AG04450 (cell line): ENCODE measurements around the gene GNRH2. TPM values are rescaled to one million over a fixed set of nuclear protein-coding genes. Genes with fewer than 3 reads are reported as not detected.

Experiments used
- CTCF ChIA-PET: fragments of 300-600, 350-600 bp; formaldehyde crosslinking; extraction: SDS; loops from one replicate; lab custom pipeline; 2022; ENCODE audit warnings: antibody characterized with exemption, inconsistent platforms; lab: Charles Lee
- POLR2A ChIA-PET: fragments of 350-600 bp; formaldehyde crosslinking; extraction: SDS; loops from one replicate; lab custom pipeline; 2021; ENCODE audit warnings: antibody characterized with exemption, inconsistent platforms; lab: Yijun Ruan, JAX
- DNase-seq: peaks from one replicate; pipeline ENCODE4 v3.0.0-alpha.2; 2011; ENCODE audit warnings: low read depth, low spot score
- H3K27ac ChIP-seq: one replicate; pipeline ENCODE4 v1.5.1; 2012; ENCODE audit warnings: low read depth, low read length, control low read depth
- H3K27me3 ChIP-seq: one replicate; pipeline ENCODE4 v1.6.0; 2012; ENCODE audit warnings: low read length; ENCODE audit not compliant: control insufficient read depth, insufficient read depth
- H3K4me3 ChIP-seq: 2 replicates; pipeline ENCODE4 v1.5.1; 2011; ENCODE audit warnings: mild to moderate bottlenecking, low read depth, low read length, control low read depth
- H3K9me3 ChIP-seq: 2 replicates; pipeline ENCODE4 v1.5.1; 2012; ENCODE audit warnings: low read length; ENCODE audit not compliant: control insufficient read depth, insufficient read depth
- polyA minus RNA-seq: library from RNA; depleted of rRNA, polyadenylated mRNA; stranded (reverse); fragments of >200 nt; gene quantifications from 2 replicates; pipeline ENCODE4 v1.2.3, GENCODE V29; 2011; rRNA and poly(A)+ RNA removed
- polyA plus RNA-seq: library from polyadenylated mRNA; depleted of rRNA; stranded (reverse); fragments of >200 nt; gene quantifications from 2 replicates; pipeline ENCODE4 v1.2.3, GENCODE V29; 2011; rRNA removed
- TF ChIP-seq, protein P1 (sequence below): IDR thresholded peaks from 2 replicates; pipeline ENCODE4 v1.5.1; 2011; ENCODE audit warnings: low read depth, low read length, control low read depth, inconsistent platforms

Gene GNRH2
- polyA plus RNA-seq (not detected in 2 replicates), polyA minus RNA-seq (0.61 TPM in 1 of 2 replicates, not detected in the other)

DNA sequence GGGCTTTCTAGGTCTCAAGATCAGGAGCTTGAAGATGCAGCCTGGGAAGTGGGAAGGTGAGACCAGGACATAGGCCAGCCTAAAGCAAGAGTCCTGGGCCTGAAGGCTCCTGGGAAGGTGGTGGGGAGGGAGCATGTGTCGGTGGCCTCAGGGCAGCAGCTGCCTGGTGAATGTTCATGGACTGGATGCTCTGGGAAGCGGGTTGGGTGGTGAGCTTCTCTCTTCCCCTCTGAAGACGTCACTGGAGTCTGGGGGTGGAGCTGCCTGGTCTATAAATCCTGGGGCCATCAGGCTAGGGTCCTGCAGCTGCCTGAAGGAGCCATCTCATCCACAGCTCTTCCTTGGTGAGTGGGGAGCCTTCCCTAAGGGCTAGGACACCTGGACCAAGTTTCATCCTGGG, at the start of gene GNRH2:
Gene GNRH2, plus strand, starts transcription at position 301 of the 400 bp plus-strand sequence. CDS start 793 bp downstream, outside the sequence.
- Histone ChIP-seq H3K27ac (peak within 1 kb of the TSS; percentile 21), H3K27me3 (no peaks in the 10 kb centered on the region), H3K4me3 (no peak within 1 kb of the TSS), H3K9me3 (no peaks in the 10 kb centered on the region; the same call in 1 of the 2 replicates)
- TF ChIP-seq, protein P1, sequence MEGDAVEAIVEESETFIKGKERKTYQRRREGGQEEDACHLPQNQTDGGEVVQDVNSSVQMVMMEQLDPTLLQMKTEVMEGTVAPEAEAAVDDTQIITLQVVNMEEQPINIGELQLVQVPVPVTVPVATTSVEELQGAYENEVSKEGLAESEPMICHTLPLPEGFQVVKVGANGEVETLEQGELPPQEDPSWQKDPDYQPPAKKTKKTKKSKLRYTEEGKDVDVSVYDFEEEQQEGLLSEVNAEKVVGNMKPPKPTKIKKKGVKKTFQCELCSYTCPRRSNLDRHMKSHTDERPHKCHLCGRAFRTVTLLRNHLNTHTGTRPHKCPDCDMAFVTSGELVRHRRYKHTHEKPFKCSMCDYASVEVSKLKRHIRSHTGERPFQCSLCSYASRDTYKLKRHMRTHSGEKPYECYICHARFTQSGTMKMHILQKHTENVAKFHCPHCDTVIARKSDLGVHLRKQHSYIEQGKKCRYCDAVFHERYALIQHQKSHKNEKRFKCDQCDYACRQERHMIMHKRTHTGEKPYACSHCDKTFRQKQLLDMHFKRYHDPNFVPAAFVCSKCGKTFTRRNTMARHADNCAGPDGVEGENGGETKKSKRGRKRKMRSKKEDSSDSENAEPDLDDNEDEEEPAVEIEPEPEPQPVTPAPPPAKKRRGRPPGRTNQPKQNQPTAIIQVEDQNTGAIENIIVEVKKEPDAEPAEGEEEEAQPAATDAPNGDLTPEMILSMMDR: no peak
- no peak for DNase-seq
- CTCF ChIA-PET: interaction anchor here (2.6 kb wide), 1 partner anchor 10 kb away, joined by 15 read pairs; no protein-coding TSS in a partner anchor
- POLR2A ChIA-PET: no interaction called here

- POLR2A ChIA-PET: no interaction called here
- H3K27me3 ChIP-seq: no peaks in the 10 kb centered on the region
- no peak overlapping the region for H3K27ac ChIP-seq
- no peak for DNase-seq
- CTCF ChIA-PET: no interaction called here
- TF ChIP-seq, protein P1: no peak
- H3K4me3 ChIP-seq: no peak overlapping the region
- H3K9me3 ChIP-seq: no peaks in the 10 kb centered on the region
Measured at GRCh38 chr20:2995796-2996195, 47.6 kb upstream of the GNRH2 start.

DNA sequence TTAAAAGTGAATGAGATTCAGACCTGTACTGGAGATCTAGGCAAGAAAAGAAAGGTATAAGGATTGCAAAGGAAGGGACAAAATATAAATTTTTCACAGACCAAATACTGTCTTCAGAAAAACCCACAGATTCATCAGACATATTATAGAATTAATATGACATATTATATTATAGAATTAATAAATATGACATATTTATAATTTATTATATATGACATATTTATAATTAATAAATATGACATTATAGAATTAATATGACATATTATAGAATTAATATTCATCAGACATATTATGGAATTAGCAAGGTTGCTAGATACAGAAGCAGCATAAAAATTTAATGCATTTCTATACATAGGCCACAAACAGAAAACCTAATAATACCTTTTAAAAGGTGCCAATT, 44.7 kb upstream of the GNRH2 start:
- TF ChIP-seq, protein P1: no peak
- no peak overlapping the region for H3K4me3 ChIP-seq
- no peak for DNase-seq
- H3K27ac ChIP-seq: no peak overlapping the region
- POLR2A ChIA-PET: no interaction called here
- H3K27me3 ChIP-seq: no peaks in the 10 kb centered on the region
- CTCF ChIA-PET: interaction anchor here (0.6 kb wide), 1 partner anchor 70 kb away, joined by 3 read pairs; no protein-coding TSS in a partner anchor
- no peaks in the 10 kb centered on the region for H3K9me3 ChIP-seq

DNA sequence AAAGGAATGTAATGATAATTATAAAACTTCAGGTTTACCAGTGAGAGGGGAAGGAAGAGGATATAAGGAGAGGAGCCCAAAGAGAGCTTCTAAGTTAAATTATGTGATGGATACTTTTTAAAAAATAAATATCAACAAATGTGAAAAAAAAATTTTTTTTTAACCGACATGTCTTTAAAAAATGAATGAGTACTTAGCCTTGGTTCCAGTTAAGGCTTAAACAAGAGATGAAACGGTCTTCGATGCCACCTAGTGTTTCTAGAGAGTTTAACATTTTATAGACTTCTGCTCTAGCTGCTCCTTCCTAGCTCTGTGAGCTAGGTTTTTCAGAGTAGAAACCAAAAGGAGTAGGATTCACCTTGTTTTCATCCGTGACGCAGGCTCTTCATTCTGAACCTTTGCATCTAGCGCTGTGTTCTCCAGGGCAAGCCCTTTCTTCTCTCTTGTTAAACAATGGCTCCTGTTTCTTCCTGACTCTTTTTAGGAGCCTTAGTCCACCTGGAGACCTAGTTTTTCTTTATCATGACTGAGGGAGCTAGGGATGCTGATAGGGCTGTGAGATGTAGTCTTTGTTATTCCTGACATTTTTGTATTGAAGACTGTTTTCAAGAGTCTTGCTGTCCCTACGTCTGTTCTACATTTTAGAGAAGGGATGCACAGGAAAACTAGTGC, 42.4 kb upstream of the GNRH2 start:
- CTCF ChIA-PET: interaction anchor here (0.6 to 2.4 kb wide), 29 partner anchors 8 to 349 kb away, joined by 3 to 17 read pairs (median 5); no protein-coding TSS in a partner anchor
- H3K4me3 ChIP-seq: no peak overlapping the region
- peak; percentile 37 for DNase-seq
- POLR2A ChIA-PET: no interaction called here
- no peaks in the 10 kb centered on the region for H3K27me3 ChIP-seq
- H3K9me3 ChIP-seq: no peaks in the 10 kb centered on the region
- H3K27ac ChIP-seq: no peak overlapping the region
- TF ChIP-seq, protein P1: peak; percentile 62

GRCh38 chr20:3003416-3003815, 40.0 kb upstream of the GNRH2 start:
- ChIA-PET POLR2A (no interaction called here), CTCF (interaction anchor here (0.7 kb wide), 1 partner anchor 285 kb away, joined by 5 read pairs; no protein-coding TSS in a partner anchor)
- Histone ChIP-seq H3K27ac (no peak overlapping the region), H3K27me3 (no peaks in the 10 kb centered on the region), H3K4me3 (no peak overlapping the region), H3K9me3 (no peaks in the 10 kb centered on the region)
- TF ChIP-seq, protein P1: no peak
- DNase-seq: no peak
